ENCODE measurements around the gene NIP7. TPM values are rescaled to one million over a fixed set of nuclear protein-coding genes. Genes with fewer than 3 reads are reported as not detected.

NIP7 gene
- polyA plus RNA-seq, 1 donor from 2014 or later, result 22.8 TPM

GRCh38 chr16:69311533-69312387 is 27.8 kb upstream of the NIP7 start:
- Mint-ChIP-seq H3K4me3 (peak overlapping the region; percentile 95 to 98 (median 96)), H3K27me3 (no peaks in the 10 kb centered on the region), H3K4me1 (peaks cover 12 to 17% (median 14%) of the 10 kb centered on the region in 3 donors), H3K36me3 (peaks cover 1% of the 10 kb centered on the region), H3K9me3 (no peaks in the 10 kb centered on the region), H3K27ac (peak overlapping the region; percentile 73 to 92 (median 88))

- Mint-ChIP-seq H3K9me3 (no peaks in the 10 kb centered on the region), H3K27ac (peak overlapping the region in 2 of 3 donors; percentile 48 to 82), H3K27me3 (no peaks in the 10 kb centered on the region), H3K4me1 (peaks cover 12 to 17% (median 14%) of the 10 kb centered on the region in 3 donors), H3K4me3 (peak overlapping the region in 3 of 4 donors; percentile 16 to 87 (median 32)), H3K36me3 (peaks cover 1% of the 10 kb centered on the region)
These were observed 26.1 kb upstream of the NIP7 start for GRCh38 chr16:69313469-69313868.

- Mint-ChIP-seq H3K4me3 (peak overlapping the region in 1 of 4 donors; percentile 87), H3K27ac (no peak overlapping the region), H3K4me1 (peaks cover 12 to 17% (median 14%) of the 10 kb centered on the region in 3 donors), H3K36me3 (peaks cover 2% of the 10 kb centered on the region), H3K27me3 (no peaks in the 10 kb centered on the region), H3K9me3 (no peaks in the 10 kb centered on the region)
These were observed 25.0 kb upstream of the NIP7 start for GRCh38 chr16:69314534-69314933.

GRCh38 chr16:69315486-69316311 is 23.9 kb upstream of the NIP7 start:
- Mint-ChIP-seq H3K4me1 (peaks cover 12 to 14% (median 14%) of the 10 kb centered on the region in 3 donors), H3K4me3 (peak overlapping the region in 1 of 4 donors; percentile 55), H3K27me3 (no peaks in the 10 kb centered on the region), H3K36me3 (peaks cover 4% of the 10 kb centered on the region), H3K27ac (peak overlapping the region in 2 of 3 donors; percentile 19 to 31), H3K9me3 (no peaks in the 10 kb centered on the region)

GRCh38 chr16:69316595-69317034 is 23.0 kb upstream of the NIP7 start:
- peaks cover 12 to 14% (median 13%) of the 10 kb centered on the region in 3 donors for H3K4me1 Mint-ChIP-seq
- H3K36me3 Mint-ChIP-seq, result peaks cover 4% of the 10 kb centered on the region
- no peak overlapping the region for H3K27ac Mint-ChIP-seq
- H3K4me3 Mint-ChIP-seq, result no peak overlapping the region
- H3K9me3 Mint-ChIP-seq, result no peaks in the 10 kb centered on the region
- no peaks in the 10 kb centered on the region for H3K27me3 Mint-ChIP-seq

- no peak overlapping the region for H3K4me3 Mint-ChIP-seq
- H3K9me3 Mint-ChIP-seq, result no peaks in the 10 kb centered on the region
- peaks cover 4% of the 10 kb centered on the region for H3K36me3 Mint-ChIP-seq
- H3K4me1 Mint-ChIP-seq, result peaks cover 4 to 10% (median 5%) of the 10 kb centered on the region in 3 donors
- no peaks in the 10 kb centered on the region for H3K27me3 Mint-ChIP-seq
- H3K27ac Mint-ChIP-seq, result no peak overlapping the region
These were observed 21.2 kb upstream of the NIP7 start for GRCh38 chr16:69318177-69318910.

GRCh38 chr16:69318911-69319289 is 20.7 kb upstream of the NIP7 start:
- H3K27ac Mint-ChIP-seq, result peak overlapping the region in 1 of 3 donors; percentile 43

GRCh38 chr16:69319381-69319780 is 20.2 kb upstream of the NIP7 start:
- no peaks in the 10 kb centered on the region for H3K9me3 Mint-ChIP-seq
- peaks cover 3% of the 10 kb centered on the region for H3K36me3 Mint-ChIP-seq
- H3K27me3 Mint-ChIP-seq, result no peaks in the 10 kb centered on the region
- peaks cover 0 to 10% (median 0%) of the 10 kb centered on the region in 3 donors for H3K4me1 Mint-ChIP-seq
- H3K4me3 Mint-ChIP-seq, result no peak overlapping the region
- H3K27ac Mint-ChIP-seq, result peak overlapping the region in 1 of 3 donors; percentile 43

More at GRCh38 chr16:69318911-69319289, 20.7 kb upstream of the NIP7 start:
- Mint-ChIP-seq H3K36me3 (peaks cover 3% of the 10 kb centered on the region), H3K4me3 (peak overlapping the region in 1 of 4 donors; percentile 28), H3K4me1 (peaks cover 0 to 10% (median 0%) of the 10 kb centered on the region in 3 donors), H3K9me3 (no peaks in the 10 kb centered on the region), H3K27me3 (no peaks in the 10 kb centered on the region)

GRCh38 chr16:69319826-69320739 is 19.5 kb upstream of the NIP7 start:
- Mint-ChIP-seq H3K36me3 (peaks cover 3% of the 10 kb centered on the region), H3K4me1 (peaks cover 0 to 10% (median 0%) of the 10 kb centered on the region in 3 donors), H3K27ac (no peak overlapping the region), H3K4me3 (no peak overlapping the region), H3K9me3 (no peaks in the 10 kb centered on the region), H3K27me3 (no peaks in the 10 kb centered on the region)

GRCh38 chr16:69320740-69321073 is 18.9 kb upstream of the NIP7 start:
- H3K4me3 Mint-ChIP-seq, result no peak overlapping the region
- peaks cover 0 to 10% (median 1%) of the 10 kb centered on the region in 3 donors for H3K4me1 Mint-ChIP-seq
- H3K27ac Mint-ChIP-seq, result no peak overlapping the region
- no peaks in the 10 kb centered on the region for H3K27me3 Mint-ChIP-seq
- peaks cover 3% of the 10 kb centered on the region for H3K36me3 Mint-ChIP-seq
- no peaks in the 10 kb centered on the region for H3K9me3 Mint-ChIP-seq

- Mint-ChIP-seq H3K27ac (no peak overlapping the region), H3K36me3 (peaks cover 3% of the 10 kb centered on the region), H3K27me3 (no peaks in the 10 kb centered on the region), H3K9me3 (no peaks in the 10 kb centered on the region), H3K4me1 (peaks cover 0 to 8% (median 5%) of the 10 kb centered on the region in 3 donors), H3K4me3 (no peak overlapping the region)
These were observed 18.5 kb upstream of the NIP7 start for GRCh38 chr16:69321080-69321479.

GRCh38 chr16:69322343-69322742 is 17.2 kb upstream of the NIP7 start:
- no peak overlapping the region for H3K27ac Mint-ChIP-seq
- H3K36me3 Mint-ChIP-seq, result peaks cover 3% of the 10 kb centered on the region
- H3K4me1 Mint-ChIP-seq, result peaks cover 5 to 13% (median 13%) of the 10 kb centered on the region in 3 donors
- no peaks in the 10 kb centered on the region for H3K27me3 Mint-ChIP-seq
- peak overlapping the region in 1 of 4 donors; percentile 43 for H3K4me3 Mint-ChIP-seq
- no peaks in the 10 kb centered on the region for H3K9me3 Mint-ChIP-seq

- Mint-ChIP-seq H3K4me3 (no peak overlapping the region), H3K36me3 (peaks cover 3% of the 10 kb centered on the region), H3K9me3 (no peaks in the 10 kb centered on the region), H3K27me3 (no peaks in the 10 kb centered on the region), H3K27ac (no peak overlapping the region), H3K4me1 (peaks cover 9 to 18% (median 13%) of the 10 kb centered on the region in 3 donors)
These were observed 16.2 kb upstream of the NIP7 start for GRCh38 chr16:69323415-69323814.

Data from IgD-negative memory B cell (primary cell).